Right atrium auricular region (tissue), 2 donors: Measurements from ENCODE around the gene INPP5A. TPM values are rescaled to one million over a fixed set of nuclear protein-coding genes. Genes with fewer than 3 reads are reported as not detected.
"Not testable (repeated sequence)": the region's sequence is repeated elsewhere in the genome, so short reads cannot be mapped to it uniquely, and the experiment has no call there.

Source experiments
- DNase-seq: peaks from one replicate; pipeline ENCODE4 v3.0.0-alpha.2; 2019; ENCODE audit warnings: low spot score
- H3K27ac ChIP-seq, 2 donors: fragments of 200-600 bp; sonication (generic); 1 replicate in 1 of 2; 2 replicates in 1 of 2; pipeline ENCODE4 v1.5.1; 2016 to 2019
- H3K27me3 ChIP-seq, 2 donors: fragments of 200-600 bp; sonication (generic); one replicate each; pipeline versions ENCODE4 v1.5.1 to v1.6.0; 2017 to 2019
- H3K36me3 ChIP-seq: fragments of 200-600 bp; sonication (generic); one replicate; pipeline ENCODE4 v1.5.1; 2016
- H3K4me1 ChIP-seq, 2 donors: fragments of 200-600 bp; sonication (generic); one replicate each; pipeline versions ENCODE4 v1.5.1 to v1.6.0; 2017 to 2019
- H3K4me3 ChIP-seq, 2 donors: fragments of 200-600 bp; sonication (generic); 1 replicate in 1 of 2; 2 replicates in 1 of 2; pipeline ENCODE4 v1.5.1; 2017 to 2019; ENCODE audit warnings: mild to moderate bottlenecking in 1 of 2, moderate library complexity in 1 of 2
- H3K9me3 ChIP-seq, 2 donors: fragments of 200-600 bp; sonication (generic); one replicate each; pipeline ENCODE4 v1.5.1; 2019
- total RNA-seq, 2 donors: library from RNA; depleted of rRNA; stranded (reverse); fragments of >200 nt; gene quantifications; one replicate each; pipeline ENCODE4 v1.1.0, GENCODE V29; 2016
- TF ChIP-seq, protein P1 (sequence below), 2 donors: fragments of 200-600 bp; sonication (generic); IDR thresholded peaks; one replicate each; pipeline ENCODE4 v1.5.1; 2019; ENCODE audit warnings: antibody characterized with exemption in 2 of 2

INPP5A gene
- total RNA-seq, 2 donors from 2014 or later = 116 to 143 TPM

DNA sequence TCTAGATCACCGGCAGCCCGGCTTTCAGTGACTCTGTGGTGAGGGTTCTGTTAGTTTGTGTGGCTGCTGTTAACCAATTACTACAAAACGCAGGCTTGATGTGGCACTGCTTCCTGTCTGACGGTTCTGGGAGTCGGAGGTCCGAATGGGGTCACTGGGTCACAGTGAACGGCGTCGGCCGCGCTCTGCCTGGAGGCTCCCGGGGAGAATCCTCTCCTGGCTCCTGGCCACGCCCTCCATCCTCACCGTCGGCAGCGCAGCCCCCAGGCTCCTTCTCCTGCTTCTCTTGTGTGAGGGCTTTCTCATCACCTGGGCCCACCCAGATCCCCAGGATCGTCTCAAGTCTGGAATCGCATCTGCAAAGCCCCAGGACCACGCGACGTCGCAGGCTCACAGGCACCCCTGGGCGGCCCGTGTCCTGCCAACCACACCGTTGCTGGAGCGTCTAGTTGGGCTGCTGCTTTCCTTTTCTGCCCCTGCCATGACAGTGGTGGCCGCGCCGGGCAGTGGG lies 280.2 kb downstream of the INPP5A start:
- Histone ChIP-seq H3K9me3 (no peaks in the 10 kb centered on the region), H3K27me3 (no peaks in the 10 kb centered on the region), H3K27ac (no peak overlapping the region), H3K4me3 (no peak overlapping the region), H3K36me3 (no peaks in the 10 kb centered on the region), H3K4me1 (no peaks in the 10 kb centered on the region)
- no peak for DNase-seq
- TF ChIP-seq, protein P1, sequence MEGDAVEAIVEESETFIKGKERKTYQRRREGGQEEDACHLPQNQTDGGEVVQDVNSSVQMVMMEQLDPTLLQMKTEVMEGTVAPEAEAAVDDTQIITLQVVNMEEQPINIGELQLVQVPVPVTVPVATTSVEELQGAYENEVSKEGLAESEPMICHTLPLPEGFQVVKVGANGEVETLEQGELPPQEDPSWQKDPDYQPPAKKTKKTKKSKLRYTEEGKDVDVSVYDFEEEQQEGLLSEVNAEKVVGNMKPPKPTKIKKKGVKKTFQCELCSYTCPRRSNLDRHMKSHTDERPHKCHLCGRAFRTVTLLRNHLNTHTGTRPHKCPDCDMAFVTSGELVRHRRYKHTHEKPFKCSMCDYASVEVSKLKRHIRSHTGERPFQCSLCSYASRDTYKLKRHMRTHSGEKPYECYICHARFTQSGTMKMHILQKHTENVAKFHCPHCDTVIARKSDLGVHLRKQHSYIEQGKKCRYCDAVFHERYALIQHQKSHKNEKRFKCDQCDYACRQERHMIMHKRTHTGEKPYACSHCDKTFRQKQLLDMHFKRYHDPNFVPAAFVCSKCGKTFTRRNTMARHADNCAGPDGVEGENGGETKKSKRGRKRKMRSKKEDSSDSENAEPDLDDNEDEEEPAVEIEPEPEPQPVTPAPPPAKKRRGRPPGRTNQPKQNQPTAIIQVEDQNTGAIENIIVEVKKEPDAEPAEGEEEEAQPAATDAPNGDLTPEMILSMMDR (IDR thresholded peaks at IDR 0.05) = no peak

DNA sequence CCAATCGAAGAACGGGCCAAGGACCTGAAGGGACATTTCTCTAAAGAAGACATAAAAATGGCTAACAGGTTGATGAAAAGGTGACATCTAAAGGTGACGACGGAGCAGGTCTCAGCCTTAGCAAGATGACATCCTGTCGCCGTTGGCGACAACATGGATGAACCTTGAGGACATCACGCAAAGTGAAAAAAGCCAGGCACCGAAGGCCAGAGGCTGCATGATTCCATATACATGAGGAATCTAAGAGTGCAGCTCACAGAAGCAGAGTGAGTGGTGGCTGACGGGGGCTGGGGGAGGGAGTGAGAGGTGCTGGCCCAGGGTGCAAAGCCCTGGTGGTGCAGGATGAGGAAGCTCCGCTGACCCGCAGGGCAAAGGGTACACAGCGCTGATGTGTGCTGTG lies 282.5 kb downstream of the INPP5A start:
- Histone ChIP-seq H3K4me1 (no peaks in the 10 kb centered on the region), H3K27me3 (no peaks in the 10 kb centered on the region), H3K36me3 (no peaks in the 10 kb centered on the region), H3K4me3 (no peak overlapping the region), H3K9me3 (no peaks in the 10 kb centered on the region), H3K27ac (no peak overlapping the region)
- TF ChIP-seq, protein P1 (IDR thresholded peaks at IDR 0.05) = no peak
- DNase-seq = no peak

DNA sequence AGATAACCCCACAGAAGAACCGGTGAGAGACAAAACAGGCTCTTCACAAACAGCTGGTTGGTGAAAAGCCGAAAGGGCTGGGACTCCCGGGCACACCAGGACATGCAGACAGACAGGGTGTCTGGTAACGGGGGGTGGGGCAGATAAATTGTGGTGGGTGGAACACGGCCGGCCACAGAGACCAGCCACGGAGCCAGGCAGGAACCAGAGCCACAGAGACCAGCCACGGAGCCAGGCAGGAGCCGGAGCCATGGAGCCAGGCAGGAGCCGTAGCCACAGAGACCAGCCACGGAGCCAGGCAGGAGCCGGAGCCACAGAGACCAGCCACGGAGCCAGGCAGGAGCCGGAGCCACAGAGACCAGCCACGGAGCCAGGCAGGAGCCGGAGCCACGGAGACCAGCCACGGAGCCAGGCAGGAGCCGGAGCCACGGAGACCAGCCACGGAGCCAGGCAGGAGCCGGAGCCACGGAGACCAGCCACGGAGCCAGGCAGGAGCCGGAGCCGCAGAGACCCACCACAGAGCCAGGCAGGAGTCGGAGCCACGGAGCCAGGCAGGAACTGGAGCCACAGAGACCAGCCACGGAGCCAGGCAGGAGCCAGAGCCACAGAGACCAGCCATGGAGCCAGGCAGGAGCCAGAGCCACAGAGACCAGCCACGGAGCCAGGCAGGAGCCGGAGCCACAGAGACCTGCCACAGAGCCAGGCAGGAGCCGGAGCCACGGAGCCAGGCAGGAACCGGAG lies 288.4 kb downstream of the INPP5A start:
- H3K9me3 ChIP-seq, H3K4me1 ChIP-seq, H3K36me3 ChIP-seq, DNase-seq, H3K27ac ChIP-seq, H3K27me3 ChIP-seq, H3K4me3 ChIP-seq: not testable (repeated sequence)

DNA sequence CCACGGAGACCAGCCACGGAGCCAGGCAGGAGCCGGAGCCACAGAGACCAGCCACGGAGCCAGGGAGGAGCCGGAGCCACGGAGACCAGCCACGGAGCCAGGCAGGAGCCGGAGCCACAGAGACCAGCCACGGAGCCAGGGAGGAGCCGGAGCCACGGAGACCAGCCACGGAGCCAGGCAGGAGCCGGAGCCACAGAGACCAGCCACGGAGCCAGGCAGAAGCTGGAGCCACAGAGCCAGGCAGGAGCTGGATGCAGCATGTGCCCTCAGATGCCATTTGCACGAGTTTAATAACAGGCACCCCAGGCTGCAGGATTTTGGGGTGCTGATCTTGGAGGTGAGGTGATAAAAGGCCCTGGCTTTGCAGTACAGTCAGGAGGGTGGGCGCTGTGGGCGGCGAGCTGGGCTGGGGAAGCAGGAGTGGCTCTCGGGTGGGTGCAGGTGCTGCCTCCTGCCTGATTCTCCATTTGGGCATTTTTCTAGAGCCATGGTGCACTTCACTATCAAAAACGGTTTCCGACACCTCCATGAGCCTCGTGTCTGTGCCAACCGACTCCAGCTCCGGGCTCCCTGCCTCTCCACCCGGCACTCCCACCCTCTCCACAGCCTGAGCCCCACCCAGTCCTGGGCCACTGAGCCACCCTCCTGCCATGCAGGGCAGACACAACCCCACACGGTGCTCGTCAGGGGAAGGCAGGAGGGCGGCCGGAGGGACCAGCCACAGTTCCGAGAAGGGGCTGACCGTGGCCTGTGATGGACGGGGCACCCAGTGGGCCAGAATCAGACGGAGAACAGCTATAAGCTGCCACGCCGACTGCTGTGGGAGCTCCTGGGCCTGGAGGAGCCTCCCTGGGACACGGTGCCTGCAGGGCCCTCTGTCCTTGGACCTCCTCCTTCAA lies 289.2 kb downstream of the INPP5A start:
- H3K27ac ChIP-seq = no peak overlapping the region
- no peaks in the 10 kb centered on the region for H3K27me3 ChIP-seq
- H3K4me3 ChIP-seq = no peak overlapping the region
- H3K9me3 ChIP-seq = no peaks in the 10 kb centered on the region
- DNase-seq = no peak
- H3K36me3 ChIP-seq = no peaks in the 10 kb centered on the region
- no peaks in the 10 kb centered on the region for H3K4me1 ChIP-seq
- TF ChIP-seq, protein P1 (IDR thresholded peaks at IDR 0.05) = no peak

DNA sequence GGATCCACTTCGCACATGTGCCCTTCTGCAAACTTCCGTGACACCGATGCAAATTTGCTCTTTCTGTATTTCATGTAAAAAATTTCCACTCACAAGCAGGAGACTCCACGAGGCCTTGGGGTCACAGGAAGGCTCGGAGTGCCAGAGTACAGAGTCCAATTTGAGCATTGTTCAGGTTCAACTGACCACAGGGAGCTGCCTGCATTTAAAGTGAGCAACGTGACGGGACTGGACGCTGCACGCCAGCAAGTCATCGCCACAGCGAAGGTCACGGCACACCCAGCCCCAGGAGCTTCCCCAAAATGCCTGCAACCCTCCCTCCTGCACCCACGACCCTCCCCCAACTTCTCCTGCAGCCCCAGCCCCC lies 289.8 kb downstream of the INPP5A start:
- Histone ChIP-seq H3K27me3 (no peaks in the 10 kb centered on the region), H3K4me1 (no peaks in the 10 kb centered on the region), H3K36me3 (no peaks in the 10 kb centered on the region), H3K4me3 (no peak overlapping the region), H3K9me3 (no peaks in the 10 kb centered on the region), H3K27ac (no peak overlapping the region)
- TF ChIP-seq, protein P1 (IDR thresholded peaks at IDR 0.05) = no peak
- DNase-seq = no peak

DNA sequence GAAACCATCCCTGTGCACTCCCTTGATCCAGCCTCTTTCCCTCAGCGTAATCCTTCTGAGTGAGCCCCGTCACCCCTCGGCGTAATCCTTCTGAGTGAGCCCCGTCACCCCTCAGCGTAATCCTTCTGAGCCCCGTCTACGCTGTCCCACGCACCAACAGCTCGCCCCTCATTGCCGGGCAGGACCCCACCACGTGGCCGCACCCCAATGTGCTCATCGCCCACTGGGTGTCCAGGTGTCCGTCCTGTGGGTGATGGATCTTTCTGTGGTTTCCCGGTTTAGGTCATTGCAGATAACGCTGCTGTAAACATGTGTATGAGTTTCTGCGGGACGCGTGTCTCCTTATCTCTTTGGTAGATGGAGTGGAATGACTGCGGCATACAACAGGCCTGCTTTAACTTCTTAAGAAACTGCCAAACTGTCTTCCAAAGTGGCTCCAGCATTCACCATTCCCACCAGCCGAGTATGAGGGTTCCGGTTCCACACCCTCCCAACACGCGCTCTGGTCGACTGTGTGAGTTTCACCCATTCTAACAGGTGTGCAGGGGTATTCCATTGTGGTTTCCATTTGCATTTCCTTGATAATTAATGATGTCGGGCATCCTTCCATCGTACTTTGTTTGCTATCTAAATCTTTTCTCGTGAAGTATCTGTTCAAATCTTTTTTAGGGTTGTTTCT lies 290.4 kb downstream of the INPP5A start:
- no peaks in the 10 kb centered on the region for H3K9me3 ChIP-seq
- H3K27ac ChIP-seq = no peak overlapping the region
- TF ChIP-seq, protein P1 (IDR thresholded peaks at IDR 0.05) = no peak
- H3K4me3 ChIP-seq = no peak overlapping the region
- DNase-seq = no peak
- no peaks in the 10 kb centered on the region for H3K36me3 ChIP-seq
- no peaks in the 10 kb centered on the region for H3K4me1 ChIP-seq
- no peaks in the 10 kb centered on the region for H3K27me3 ChIP-seq
